Measurements from ENCODE around the gene MOSMO. TPM values are rescaled to one million over a fixed set of nuclear protein-coding genes. Genes with fewer than 3 reads are reported as not detected.
"Not testable (repeated sequence)": the region's sequence is repeated elsewhere in the genome, so short reads cannot be mapped to it uniquely, and the experiment has no call there.

MOSMO gene
- total RNA-seq, 1 donor from 2014 or later, result 7.2 TPM

- DNase-seq (ENCODE audit: low spot score) (no peak), ATAC-seq (no peak)
Observed at GRCh38 chr16:22035153-22035552, 27.2 kb downstream of the MOSMO start.

- not testable (repeated sequence) for ATAC-seq; DNase-seq (ENCODE audit: low spot score)
Observed at GRCh38 chr16:22043882-22044281, 36.0 kb downstream of the MOSMO start.

GRCh38 chr16:22045888-22046287 is 38.0 kb downstream of the MOSMO start:
- ATAC-seq; DNase-seq (ENCODE audit: low spot score): not testable (repeated sequence)

- DNase-seq (ENCODE audit: low spot score) (no peak), ATAC-seq (no peak)
Observed at GRCh38 chr16:22050963-22051362, 43.1 kb downstream of the MOSMO start.

- DNase-seq (ENCODE audit: low spot score) (no peak), ATAC-seq (no peak)
Observed at GRCh38 chr16:22052980-22053379, 45.1 kb downstream of the MOSMO start.

GRCh38 chr16:22053921-22054341 is 46.0 kb downstream of the MOSMO start:
- DNase-seq (ENCODE audit: low spot score), result no peak
- no peak for ATAC-seq

- ATAC-seq (no peak), DNase-seq (ENCODE audit: low spot score) (no peak)
Observed at GRCh38 chr16:22054847-22055590, 47.1 kb downstream of the MOSMO start.

GRCh38 chr16:22055881-22056280 is 48.0 kb downstream of the MOSMO start:
- DNase-seq (ENCODE audit: low spot score) (no peak), ATAC-seq (no peak)

- ATAC-seq (no peak), DNase-seq (ENCODE audit: low spot score) (no peak)
Observed at GRCh38 chr16:22063888-22064467, 56.1 kb downstream of the MOSMO start.

GRCh38 chr16:22065252-22065651 is 57.3 kb downstream of the MOSMO start:
- no peak for DNase-seq (ENCODE audit: low spot score)
- no peak for ATAC-seq

- no peak for DNase-seq (ENCODE audit: low spot score)
- ATAC-seq, result no peak
Observed at GRCh38 chr16:22070361-22071330, 62.7 kb downstream of the MOSMO start.

- ATAC-seq (no peak), DNase-seq (ENCODE audit: low spot score) (no peak)
Observed at GRCh38 chr16:22071331-22071910, 63.5 kb downstream of the MOSMO start.

GRCh38 chr16:22073350-22073749 is 65.4 kb downstream of the MOSMO start:
- ATAC-seq, result no peak
- no peak for DNase-seq (ENCODE audit: low spot score)

GRCh38 chr16:22075043-22075757 is 67.3 kb downstream of the MOSMO start:
- DNase-seq (ENCODE audit: low spot score) (no peak), ATAC-seq (no peak)

- no peak for ATAC-seq
Observed at GRCh38 chr16:22075776-22076175, 67.9 kb downstream of the MOSMO start.

GRCh38 chr16:22077700-22078313 is 69.9 kb downstream of the MOSMO start:
- ATAC-seq, result peak; percentile 94
- peak; percentile 64 for DNase-seq (ENCODE audit: low spot score)

More at GRCh38 chr16:22075776-22076175, 67.9 kb downstream of the MOSMO start:
- DNase-seq (ENCODE audit: low spot score), result no peak

- ATAC-seq, result no peak
Observed at GRCh38 chr16:22078656-22079055, 70.7 kb downstream of the MOSMO start.

GRCh38 chr16:22081050-22081449 is 73.1 kb downstream of the MOSMO start:
- ATAC-seq (no peak), DNase-seq (ENCODE audit: low spot score) (no peak)

More at GRCh38 chr16:22078656-22079055, 70.7 kb downstream of the MOSMO start:
- DNase-seq (ENCODE audit: low spot score), result no peak

GRCh38 chr16:22086440-22086839 is 78.5 kb downstream of the MOSMO start:
- ATAC-seq (no peak), DNase-seq (ENCODE audit: low spot score) (no peak)

- ATAC-seq (no peak), DNase-seq (ENCODE audit: low spot score) (no peak)
Observed at GRCh38 chr16:22088642-22089041, 80.7 kb downstream of the MOSMO start.

All from left lobe of liver (tissue), 2 donors.